ENCODE measurements around the gene GH2. TPM values are rescaled to one million over a fixed set of nuclear protein-coding genes. Genes with fewer than 3 reads are reported as not detected.
A peak's percentile ranks its signal among the peaks of the same experiment; 100 is the strongest.
"Not testable (repeated sequence)": the region's sequence is repeated elsewhere in the genome, so short reads cannot be mapped to it uniquely, and the experiment has no call there.

The GH2 gene
- total RNA-seq, 1 donor from 2014 or later: not detected

DNA sequence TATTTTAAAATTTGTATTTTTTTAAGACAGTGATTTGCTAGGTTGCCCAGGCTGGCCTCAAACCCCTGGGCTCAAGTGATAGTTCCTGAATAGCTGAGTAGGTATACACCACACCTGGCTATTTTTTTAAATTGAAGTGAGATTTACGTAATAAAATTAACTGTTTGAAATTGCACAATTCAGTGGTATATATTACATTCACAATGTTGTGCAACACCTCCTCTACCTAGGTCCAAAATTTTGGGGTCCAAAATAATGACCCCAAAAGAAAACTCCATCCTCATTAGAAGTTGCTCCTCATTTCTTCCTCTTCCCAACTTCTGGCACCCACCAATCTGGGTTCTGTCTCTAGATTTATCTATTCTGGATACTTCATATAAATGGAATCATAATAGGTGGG is 36.2 kb downstream of the GH2 start:
- intact Hi-C loops (cut with micrococcal nuclease): no loop called here
- DNase-seq (no peak), ATAC-seq (no peak)

DNA sequence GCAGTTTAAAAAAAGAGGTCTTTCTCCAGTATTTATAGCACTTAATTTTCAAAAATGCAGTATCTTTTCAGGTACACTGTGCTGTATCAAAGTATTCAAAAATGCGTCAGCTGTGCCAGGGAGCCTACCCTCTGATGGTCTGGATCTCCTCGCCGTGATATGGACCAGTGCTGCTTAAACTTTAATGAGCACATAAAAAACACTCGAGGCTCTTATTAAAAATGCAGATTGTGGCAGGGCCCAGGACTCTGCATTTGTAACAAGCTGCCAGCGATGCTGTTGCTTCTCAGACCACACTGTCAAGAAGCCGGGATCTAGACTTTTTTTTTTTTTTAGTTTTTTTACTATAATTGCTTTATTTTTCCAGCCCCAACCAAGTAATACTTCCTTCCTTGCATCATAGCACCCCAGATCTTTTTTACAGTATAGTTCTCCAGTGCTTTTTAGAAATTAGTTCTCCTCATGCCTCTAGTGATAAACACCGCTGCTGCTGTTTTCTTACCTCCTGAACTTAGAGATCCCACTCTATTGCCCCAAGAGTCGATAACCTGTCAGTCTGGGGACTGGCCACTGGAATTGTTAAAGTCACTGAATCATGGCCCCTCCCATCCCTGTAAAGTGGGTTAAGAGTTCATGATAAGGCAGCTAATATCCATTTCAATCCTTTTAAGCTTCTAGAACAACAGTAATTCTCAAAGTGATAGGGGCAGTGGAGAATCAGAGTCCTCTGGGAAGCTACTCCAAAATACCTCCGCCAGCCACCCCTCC is 37.6 kb downstream of the GH2 start:
- DNase-seq: no peak
- ATAC-seq: no peak
- intact Hi-C loops (cut with micrococcal nuclease): no loop called here

DNA sequence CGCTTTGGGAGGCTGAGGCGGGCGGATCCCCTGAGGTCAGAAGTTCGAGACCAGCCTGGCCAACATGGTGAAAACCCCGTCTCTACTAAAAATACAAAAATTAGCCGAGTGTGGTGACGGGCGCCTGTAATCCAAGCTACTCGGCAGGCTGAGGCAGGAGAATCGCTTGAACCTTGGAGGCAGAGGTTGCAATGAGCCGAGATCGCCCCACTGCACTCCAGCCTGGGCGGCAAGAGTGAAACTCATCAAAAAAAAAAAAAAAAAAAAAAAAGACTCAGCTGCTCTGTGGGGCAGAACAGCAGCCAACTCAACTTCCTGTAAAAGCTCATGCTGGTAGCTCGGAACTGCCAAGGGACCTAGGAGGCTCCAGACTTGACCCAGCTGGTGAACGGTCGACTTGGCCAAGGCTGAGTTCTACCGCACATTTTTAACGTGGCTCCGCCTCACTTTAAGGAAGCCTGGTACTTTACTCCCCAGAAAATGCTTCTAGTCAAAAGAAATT is 38.3 kb downstream of the GH2 start:
- intact Hi-C loops (cut with micrococcal nuclease): not testable (repeated sequence)
- DNase-seq (peak; percentile 61), ATAC-seq (peak; percentile 7)

DNA sequence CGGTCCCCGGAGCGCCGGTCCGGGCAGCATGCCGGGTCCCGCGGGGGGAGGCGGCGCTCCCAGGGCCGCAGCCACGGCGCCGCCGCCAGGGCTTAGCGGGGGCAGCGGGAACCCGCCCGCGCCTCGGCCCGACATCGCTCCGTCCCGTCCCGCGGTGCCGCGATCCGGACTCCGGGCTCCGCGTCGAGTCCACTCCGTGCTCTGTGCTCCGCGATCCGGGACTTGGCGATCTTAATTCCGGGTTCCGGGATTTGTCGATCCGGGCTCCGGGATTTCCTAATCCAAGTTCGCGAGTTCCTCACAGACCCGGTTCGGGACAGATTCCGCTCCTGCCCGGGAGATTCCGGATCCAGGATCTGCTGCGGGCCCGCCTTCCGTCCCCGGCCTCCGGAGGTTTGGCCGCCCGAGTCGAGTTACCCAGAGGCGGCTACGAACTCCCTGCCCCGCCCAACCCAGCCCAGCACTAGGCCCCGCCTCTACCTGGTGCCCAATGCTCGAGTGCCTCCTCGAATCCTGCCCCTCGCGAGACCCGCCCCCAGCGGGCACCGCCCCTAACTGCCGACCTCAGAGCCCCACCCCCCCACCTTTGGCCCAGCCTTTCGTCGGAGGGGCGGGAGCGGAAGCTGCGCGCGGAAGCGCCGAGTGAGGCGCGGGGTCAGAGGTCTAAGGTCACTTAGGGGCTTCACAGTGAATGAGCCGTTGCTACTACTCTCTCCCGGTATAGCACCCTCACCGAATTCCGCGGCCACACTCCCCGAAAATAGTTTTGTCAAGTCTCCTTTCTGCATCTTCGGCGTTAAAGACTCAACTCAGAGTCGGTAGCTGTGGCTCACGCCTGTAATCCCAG is 39.0 kb downstream of the GH2 start, which contains the start of gene SMARCD2:
TSS of gene SMARCD2 (minus strand) at position 146 of the 847 bp plus-strand sequence. CDS start at position 135, 11 bp downstream.
- ATAC-seq: peak; percentile 79
- peak; percentile 99 for DNase-seq
- intact Hi-C loops (cut with micrococcal nuclease): no loop called here

- ATAC-seq (no peak), DNase-seq (peak; percentile 62)
- intact Hi-C loops (cut with micrococcal nuclease): no loop called here
Measured at GRCh38 chr17:63842173-63842539, 39.6 kb downstream of the GH2 start.

- peak; percentile 35 for ATAC-seq
- intact Hi-C loops (cut with micrococcal nuclease): no loop called here
Measured at GRCh38 chr17:63841350-63842172, 40.2 kb downstream of the GH2 start.

DNA sequence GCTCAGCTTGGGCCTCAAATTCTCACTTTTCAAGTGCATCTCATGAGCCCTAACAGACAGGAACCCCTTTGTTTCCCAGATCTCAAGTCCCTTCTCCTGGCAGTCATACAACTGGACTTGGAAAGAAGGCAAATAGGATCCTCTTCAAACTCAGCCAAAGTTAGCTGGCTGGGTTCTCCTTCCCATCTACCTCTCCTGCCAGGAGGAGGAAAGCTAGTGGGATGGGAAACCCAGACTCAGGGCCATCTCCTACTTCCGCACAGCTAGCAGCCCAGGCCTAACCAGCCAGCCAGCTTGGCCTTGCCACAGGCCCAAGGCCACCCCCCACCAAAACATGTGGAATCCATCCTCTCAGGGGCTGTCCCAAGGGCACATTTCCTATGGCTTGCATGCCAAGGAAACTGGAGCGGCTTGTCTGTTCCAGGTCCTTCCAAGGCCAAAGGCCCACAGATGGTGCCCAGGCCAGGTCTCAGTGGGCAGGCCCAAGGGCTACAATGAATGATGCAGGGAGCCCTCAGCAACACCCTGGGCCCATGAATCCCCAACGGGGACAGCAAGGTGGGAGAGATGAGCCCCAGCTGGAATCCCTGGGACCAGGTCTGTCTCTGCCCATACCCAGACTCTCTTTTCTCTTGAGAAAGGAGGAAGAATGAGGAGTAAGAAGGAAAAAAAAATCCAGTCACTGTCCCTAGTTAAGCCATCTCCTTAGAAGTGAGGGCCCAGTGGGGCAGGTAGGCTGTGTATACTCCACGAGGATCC is 41.0 kb downstream of the GH2 start:
- ATAC-seq (peak; percentile 1), DNase-seq (peak; percentile 60)
- intact Hi-C loops (cut with micrococcal nuclease): no loop called here

More at GRCh38 chr17:63841350-63842172, 40.2 kb downstream of the GH2 start:
- peak; percentile 88 for DNase-seq

GRCh38 chr17:63838631-63839171 is 43.0 kb downstream of the GH2 start:
- DNase-seq (peak; percentile 96), ATAC-seq (peak; percentile 65)
- intact Hi-C loops (cut with micrococcal nuclease): no loop called here

GRCh38 chr17:63837962-63838600 is 43.7 kb downstream of the GH2 start:
- ATAC-seq (no peak), DNase-seq (no peak)
- intact Hi-C loops (cut with micrococcal nuclease): no loop called here

GRCh38 chr17:63837480-63837879 is 44.3 kb downstream of the GH2 start:
- no peak for ATAC-seq
- peak; percentile 47 for DNase-seq
- intact Hi-C loops (cut with micrococcal nuclease): no loop called here

DNA sequence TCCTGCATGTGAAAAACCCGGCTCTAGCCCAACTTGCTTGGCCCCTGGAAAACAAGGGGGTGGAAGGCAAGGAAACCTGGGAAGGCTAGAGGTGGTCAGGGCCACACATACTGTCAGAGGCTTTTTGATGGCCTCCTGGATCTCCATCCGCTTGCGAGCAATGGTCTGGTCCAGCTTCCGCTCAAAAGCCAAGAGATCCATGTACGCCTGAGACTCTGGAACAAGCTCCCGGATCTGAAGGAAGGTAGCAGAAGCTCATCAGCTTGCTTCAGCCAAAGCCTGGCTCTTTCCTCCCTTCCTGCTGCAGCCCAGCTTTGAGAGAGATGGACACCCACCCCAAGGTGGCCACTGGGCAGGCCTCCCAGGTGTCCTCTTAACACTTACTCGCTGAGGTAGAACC is 44.9 kb downstream of the GH2 start:
- intact Hi-C loops (cut with micrococcal nuclease): no loop called here
- ATAC-seq (no peak), DNase-seq (no peak)

GRCh38 chr17:63835167-63835720 is 46.5 kb downstream of the GH2 start:
- no peak for DNase-seq
- intact Hi-C loops (cut with micrococcal nuclease): no loop called here
- ATAC-seq: no peak

DNA sequence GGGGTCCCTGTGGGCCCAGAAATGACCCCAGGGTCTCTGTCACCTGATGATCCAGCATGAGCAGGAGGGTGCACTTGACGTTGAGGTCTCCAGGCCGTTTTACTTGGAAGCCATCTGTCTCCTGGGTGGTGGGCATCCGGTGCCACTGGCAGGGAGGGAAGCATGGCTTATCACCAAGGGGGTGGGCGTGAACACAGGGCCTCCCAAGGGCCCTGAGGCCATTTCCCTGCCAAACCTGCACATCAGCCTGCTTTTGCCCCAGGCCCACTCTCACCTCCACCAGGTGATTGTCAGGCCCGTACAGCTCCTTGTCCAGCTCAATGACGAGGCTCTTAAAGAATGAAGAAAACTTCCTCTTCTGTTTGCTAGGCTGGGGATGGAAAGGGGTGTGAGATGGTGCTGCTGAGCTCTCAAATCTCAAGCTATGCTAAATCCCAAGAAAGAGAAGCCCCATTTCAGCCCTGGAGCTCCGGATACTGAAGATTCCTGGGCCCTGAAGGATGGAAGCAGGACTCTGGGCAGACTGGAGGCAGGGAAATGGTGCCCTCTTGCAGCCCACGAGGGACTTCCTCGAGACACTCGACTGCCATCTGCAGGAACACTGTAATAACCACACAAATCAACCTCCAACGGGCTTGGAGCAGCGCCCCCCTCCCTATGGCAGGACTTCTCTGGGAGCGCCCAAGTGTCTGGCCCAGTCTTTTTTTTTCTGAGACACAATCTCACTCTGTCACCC is 47.1 kb downstream of the GH2 start:
- intact Hi-C loops (cut with micrococcal nuclease): no loop called here
- ATAC-seq (no peak), DNase-seq (no peak)

DNA sequence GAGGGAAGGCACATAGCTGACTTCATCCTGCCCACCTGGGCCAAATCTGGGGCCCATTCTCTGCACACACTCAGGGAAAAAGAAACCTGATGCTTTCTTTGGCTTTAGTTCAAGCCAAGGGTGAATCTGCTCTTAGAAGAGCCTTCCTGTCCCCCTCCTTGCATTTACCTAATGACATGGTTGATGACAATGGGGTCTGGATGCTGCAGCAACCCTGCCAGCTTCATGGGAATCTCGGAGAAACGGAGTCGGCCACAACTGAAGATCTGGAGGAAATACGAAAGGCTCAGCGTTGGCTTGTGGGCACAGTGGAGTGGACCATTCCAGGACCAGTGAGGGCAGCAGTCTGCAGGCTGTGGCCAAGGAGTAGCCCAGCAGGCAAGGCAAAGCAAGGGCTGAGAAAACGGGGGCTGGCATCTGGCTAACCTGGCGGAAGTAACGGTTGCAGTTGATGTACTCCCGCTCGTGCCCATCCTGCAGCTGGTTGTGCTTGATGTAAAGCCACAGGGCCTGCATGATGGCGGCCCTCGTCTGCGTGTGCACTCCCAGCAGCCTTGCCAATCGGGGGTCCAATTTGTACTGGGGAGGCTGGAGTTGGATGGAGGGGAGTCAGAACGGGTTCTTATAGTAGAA is 47.9 kb downstream of the GH2 start:
- intact Hi-C loops (cut with micrococcal nuclease): no loop called here
- no peak for ATAC-seq
- DNase-seq: no peak

- DNase-seq (no peak), ATAC-seq (no peak)
- intact Hi-C loops (cut with micrococcal nuclease): no loop called here
Measured at GRCh38 chr17:63833026-63833740, 48.6 kb downstream of the GH2 start.

DNA sequence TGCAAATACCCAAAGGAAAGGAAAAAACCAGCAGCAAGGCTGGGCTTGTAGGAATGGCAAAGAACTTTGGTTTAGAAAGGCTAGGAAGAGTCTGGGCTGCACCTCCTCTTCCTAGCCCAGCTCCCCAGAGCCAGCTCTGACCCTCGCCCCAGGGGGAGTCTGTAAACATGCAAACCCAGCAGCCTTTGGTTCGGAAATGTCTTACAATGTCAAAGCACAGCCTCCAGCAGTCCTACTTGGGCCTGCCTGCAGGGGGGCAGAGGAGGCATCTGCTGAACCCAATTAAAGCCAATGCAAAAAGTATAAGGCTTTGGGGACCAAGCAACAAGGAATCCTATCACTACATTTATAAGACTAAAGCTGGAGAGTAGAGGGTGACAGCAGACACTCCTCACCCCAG is 49.3 kb downstream of the GH2 start:
- intact Hi-C loops (cut with micrococcal nuclease): no loop called here
- ATAC-seq: no peak
- DNase-seq: no peak

All from left ventricle myocardium superior (tissue), 1 donor.